HEK293 (cell line): ENCODE data around the gene DAPP1.

Experiments used
- YY1 ChIP-seq: fragments of 450-650 bp; formaldehyde crosslinking; IDR thresholded peaks from 2 replicates; pipeline ENCODE4 v1.5.1; 2018; ENCODE audit warnings: missing biosample characterization, missing genetic modification characterization
- ZNF274 ChIP-seq, 2 experiments: fragments of 200-500 bp in 1 of 2; fragments of 450-650 bp in 1 of 2; sonication (Bioruptor generic) in 1 of 2; formaldehyde crosslinking in 1 of 2; IDR thresholded peaks; 2 replicates each; pipeline versions ENCODE4 v1.5.1 to v1.6.1; 2014 to 2016; ENCODE audit warnings: borderline replicate concordance in 1 of 2, inconsistent platforms in 1 of 2, low read length in 1 of 2, missing biosample characterization in 1 of 2, missing genetic modification characterization in 1 of 2
- ZNF398 ChIP-seq: fragments of 450-650 bp; formaldehyde crosslinking; IDR thresholded peaks from 2 replicates; pipeline ENCODE4 v1.5.1; 2017; ENCODE audit warnings: missing biosample characterization, missing genetic modification characterization
- TF ChIP-seq, protein P1 (sequence below): fragments of 450-650 bp; formaldehyde crosslinking; IDR thresholded peaks from 2 replicates; pipeline ENCODE4 v1.5.1; 2016; ENCODE audit warnings: missing biosample characterization, missing genetic modification characterization

- no peak for TF ChIP-seq ZNF274 (IDR thresholded peaks at IDR 0.05; ENCODE audit: low read length)
- no peak for TF ChIP-seq ZNF274 (tag by site-specific recombination; IDR thresholded peaks at IDR 0.05; ENCODE audit: borderline replicate concordance)
- TF ChIP-seq, protein P1, sequence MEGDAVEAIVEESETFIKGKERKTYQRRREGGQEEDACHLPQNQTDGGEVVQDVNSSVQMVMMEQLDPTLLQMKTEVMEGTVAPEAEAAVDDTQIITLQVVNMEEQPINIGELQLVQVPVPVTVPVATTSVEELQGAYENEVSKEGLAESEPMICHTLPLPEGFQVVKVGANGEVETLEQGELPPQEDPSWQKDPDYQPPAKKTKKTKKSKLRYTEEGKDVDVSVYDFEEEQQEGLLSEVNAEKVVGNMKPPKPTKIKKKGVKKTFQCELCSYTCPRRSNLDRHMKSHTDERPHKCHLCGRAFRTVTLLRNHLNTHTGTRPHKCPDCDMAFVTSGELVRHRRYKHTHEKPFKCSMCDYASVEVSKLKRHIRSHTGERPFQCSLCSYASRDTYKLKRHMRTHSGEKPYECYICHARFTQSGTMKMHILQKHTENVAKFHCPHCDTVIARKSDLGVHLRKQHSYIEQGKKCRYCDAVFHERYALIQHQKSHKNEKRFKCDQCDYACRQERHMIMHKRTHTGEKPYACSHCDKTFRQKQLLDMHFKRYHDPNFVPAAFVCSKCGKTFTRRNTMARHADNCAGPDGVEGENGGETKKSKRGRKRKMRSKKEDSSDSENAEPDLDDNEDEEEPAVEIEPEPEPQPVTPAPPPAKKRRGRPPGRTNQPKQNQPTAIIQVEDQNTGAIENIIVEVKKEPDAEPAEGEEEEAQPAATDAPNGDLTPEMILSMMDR (tag by site-specific recombination): peak; percentile 57; the same call in 1 of the 2 replicates
- TF ChIP-seq ZNF398 (tag by site-specific recombination): no peak
- TF ChIP-seq YY1 (tag by site-specific recombination): no peak
These were observed 8.3 kb upstream of the DAPP1 start for GRCh38 chr4:99808260-99808857.
